GM18499 (cell line): ENCODE measurements around the gene NAXE.
"Not testable (repeated sequence)": the region's sequence is repeated elsewhere in the genome, so short reads cannot be mapped to it uniquely, and the experiment has no call there.

Experiments used
- ATAC-seq: cut with Tn5 transposase; IDR thresholded peaks from one replicate; pipeline ENCODE4 v1.9.1; 2021; ENCODE audit warnings: moderate number of reproducible peaks; ENCODE audit not compliant: insufficient read depth, unreplicated experiment

The NAXE gene

DNA sequence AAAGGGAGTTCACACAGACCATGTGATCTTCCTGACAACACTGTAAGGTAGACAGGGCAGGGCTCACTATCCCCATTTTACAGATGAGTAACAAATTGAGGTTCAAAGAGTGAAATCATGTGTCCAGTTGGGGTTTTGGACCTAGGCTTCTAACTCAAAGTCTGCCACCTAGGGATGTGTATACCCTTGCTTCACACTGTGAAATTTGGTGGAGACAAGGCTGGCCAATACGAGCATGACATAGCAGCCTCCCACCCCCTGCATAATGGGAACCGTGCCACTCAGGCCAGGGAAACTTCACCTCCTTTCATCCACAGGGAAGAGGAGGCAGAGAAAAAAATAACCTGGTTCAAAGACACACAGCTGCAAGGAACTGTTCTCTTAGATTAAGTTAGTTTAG, 26.1 kb upstream of the NAXE start:
- no peak for ATAC-seq

DNA sequence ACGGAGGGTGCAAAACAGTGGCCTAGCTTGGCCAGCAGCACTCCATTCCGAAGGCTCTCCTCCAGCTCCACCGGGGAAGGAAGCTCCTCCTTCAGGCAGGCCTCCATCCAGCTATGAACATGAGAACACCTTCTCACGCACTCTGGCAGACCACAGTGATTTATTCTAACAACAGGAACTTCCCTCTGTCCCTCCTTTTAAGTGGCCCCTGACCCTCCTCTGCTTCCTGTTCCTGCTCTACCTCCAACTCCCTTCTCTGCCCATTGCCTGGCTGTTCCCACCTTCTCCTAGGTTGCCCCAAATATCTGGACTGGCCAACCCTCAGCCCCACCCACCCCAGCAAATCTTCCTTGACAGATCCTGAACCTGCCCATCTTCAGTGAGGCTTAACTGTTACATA, 25.1 kb upstream of the NAXE start:
- no peak for ATAC-seq

DNA sequence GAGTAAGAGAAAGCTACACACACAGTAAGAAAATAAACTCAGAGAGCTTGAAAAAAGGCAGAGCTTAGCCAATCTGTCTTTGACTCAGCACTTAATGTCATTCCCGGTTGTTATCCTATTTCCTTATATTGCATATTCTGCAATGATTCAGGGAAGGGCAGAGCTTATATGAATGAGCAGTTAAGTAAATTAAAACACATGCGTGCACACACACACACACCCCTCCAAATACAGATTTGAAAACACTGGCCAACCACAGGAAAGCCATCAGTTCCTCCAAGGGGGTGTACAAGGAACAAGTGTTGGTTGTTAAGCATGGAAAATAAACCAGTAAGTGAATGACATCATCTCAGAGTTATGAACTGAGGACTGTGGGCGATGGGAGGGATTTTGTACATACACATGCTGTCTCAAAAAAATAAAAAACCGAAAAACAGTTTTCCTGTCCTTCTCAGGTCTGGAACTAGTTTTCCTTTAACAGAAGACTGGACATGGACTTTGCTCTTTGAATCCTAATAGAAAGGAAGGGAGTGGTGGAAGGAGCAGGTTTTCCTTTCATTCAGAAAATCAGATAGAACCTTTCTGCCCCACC, 20.2 kb upstream of the NAXE start:
- ATAC-seq, result no peak

DNA sequence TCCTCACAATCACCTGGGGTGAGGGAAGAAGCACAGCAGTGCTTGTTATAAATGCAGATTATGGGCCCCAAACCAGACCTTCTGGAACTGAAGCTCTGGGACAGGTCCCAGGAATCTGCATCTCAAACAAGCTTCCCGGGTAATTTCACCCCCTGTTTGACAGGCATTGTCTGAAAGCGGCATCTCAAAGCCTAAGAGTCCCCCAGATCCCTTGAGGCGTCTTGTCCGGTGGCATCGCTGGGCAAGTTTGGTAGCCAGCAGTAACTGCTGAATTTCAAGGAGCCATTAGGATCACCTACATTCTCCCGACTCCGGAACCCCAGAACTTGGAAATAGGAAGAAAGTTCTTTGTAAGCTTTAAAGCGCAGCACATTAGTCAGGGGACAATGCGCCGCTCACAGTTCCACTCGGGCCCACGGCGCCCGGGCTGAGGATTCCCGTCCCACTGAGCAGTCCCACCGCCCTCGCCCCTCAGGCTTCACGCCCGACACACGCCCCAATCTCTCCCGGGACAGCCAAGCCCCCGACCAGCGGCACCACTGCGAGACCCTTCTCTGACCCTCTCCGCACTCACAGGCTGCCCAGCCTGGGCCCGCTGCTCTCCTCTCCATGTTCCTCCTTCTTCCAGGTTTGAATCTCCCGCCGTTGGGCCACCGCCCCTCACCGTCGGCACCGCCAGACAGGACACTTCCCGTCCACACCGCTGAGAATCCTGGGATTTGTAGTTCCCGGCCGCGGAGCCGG, 19.5 kb upstream of the NAXE start, which contains the start of gene IQGAP3:
Gene IQGAP3, minus strand, starts transcription at position 647 of the 744 bp plus-strand sequence. Its CDS starts 36 bp downstream, at position 611.
- no peak for ATAC-seq

DNA sequence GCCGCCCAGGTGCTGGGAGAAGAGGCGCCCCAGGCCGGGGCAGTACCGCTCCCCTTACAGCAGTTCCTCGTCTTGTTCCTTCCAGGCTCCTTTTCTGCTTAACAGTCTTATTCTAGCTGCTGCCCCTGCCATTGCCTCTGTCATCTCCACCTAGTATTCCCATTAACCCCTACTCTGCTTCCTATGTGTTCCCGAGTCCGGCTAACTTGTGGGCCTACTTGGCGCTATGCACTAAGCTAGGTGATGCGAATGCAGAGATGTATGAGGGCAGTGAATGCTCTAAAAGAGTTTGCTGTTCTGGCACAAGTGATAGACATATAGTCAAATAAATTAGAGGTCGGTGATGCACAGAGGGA, 18.9 kb upstream of the NAXE start:
- ATAC-seq, result no peak

DNA sequence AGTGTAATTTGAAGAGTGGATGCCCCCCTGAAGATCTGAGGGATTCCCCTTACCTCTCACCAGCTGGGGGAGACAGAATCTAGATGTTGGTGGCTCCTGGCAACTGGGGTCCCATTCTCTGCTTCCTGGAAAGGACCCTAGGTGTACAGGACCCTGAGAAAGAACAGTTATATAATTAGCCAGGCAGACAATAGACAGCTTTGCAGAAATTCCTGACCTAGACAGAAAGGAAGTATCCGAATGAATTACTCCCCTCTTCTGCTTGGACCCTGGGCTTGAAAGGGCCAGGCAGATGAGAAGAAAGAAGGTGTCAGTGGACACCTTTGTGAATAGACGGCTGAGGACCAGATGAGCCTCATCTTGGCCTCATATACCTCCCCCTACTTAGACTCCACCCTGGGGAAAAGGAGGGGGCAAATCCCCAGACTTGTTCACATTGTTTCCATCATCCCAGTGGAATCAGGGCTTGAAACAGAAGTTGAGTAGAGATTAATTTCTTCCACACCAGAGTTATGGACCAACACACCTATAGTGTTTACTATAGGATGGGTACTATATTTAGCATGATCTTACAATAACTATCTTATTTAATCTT, 17.4 kb upstream of the NAXE start:
- ATAC-seq, result no peak

DNA sequence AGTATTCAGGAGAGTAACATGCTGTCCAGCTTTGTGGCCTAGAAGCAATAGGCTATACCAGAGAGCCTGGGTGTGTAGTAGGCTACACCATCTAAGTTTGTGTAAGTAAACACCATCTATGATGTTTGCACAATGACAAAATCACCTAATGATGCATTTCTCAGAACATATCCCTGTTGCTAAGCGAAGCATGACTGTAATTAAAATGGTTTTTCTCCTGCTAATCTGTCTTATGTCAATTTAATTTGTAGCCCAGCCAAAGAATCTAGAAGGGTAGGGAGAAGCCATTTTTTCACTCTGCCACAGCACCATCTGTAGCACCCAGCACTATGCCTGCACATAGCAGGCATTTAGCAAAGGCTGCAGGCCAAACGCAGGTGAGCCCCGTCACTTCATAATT, 14.0 kb upstream of the NAXE start:
- ATAC-seq, result no peak

DNA sequence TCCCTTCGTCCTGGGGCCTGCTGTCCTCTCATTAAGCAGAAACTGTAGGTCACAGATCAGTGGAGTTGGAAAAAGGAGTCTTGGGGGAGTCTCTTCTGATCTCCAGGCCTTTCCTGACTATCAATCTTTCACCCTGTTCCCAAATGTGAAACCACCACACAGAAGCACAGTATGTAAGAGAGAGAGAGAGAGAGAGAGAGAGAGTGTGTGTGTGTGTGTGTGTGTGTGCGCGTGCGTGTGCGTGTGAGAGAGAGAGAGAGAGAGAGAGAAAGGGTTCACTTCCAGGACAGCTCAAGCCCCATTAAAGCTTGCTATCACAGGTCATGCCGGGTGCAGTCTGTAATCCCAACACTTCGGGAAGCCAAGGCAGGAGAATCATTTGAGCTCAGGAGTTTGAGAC, 13.5 kb upstream of the NAXE start:
- ATAC-seq, result no peak

DNA sequence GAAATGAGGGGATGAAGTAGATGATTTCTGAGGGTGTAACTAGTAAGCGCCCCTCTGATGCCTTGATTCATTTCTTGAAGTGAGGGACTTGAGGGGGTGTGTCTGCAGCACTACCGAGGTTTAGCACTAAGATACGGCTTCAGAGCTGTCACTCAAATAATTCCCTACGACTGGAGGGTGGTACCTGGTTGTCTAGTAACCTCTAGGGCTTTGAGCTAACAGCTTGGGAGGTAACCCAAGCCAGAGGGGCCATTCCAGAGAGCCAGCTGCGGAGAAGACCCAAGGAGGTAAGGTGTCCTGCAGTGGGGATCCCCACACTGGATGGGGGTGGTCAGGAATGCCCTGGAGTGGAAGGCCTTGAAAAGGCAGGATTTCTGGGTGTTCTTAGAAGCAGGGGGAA, 12.1 kb upstream of the NAXE start, which contains the start of gene TTC24:
Gene TTC24, plus strand, starts transcription at position 252 of the 400 bp plus-strand sequence. CDS start 1,642 bp downstream, outside the sequence.
- no peak for ATAC-seq

DNA sequence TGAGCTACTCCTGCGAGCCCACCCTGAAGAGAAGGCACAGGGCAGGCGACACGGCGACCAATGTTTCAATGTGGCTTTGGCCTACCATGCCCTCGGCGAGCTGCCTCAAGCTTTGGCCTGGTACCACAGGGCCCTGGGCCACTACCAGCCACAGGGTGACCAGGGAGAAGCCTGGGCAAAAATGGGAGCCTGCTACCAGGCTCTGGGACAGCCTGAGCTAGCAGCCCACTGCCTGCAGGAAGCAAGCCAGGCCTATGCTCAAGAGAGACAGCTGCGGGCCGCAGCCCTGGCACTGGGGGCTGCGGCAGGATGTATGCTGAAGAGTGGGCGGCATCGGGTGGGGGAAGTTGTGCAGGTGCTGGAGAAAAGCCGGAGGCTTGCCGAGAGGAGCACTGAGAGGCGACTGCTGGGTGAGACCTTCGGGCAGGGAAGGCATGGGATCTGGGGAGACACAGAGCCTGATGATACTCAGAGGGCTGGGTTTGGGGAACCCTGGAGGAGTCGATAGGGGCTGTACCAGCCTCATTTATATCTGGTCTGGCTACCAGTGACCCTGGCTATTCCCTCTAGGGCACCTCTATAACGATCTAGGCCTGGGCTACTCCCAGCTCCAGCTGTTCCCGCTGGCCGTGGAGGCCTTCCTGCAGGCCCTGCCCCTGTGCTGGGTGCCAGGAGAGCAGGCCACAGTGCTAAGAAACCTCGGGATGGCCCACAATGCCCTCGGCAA, 9.8 kb upstream of the NAXE start:
- no peak for ATAC-seq

DNA sequence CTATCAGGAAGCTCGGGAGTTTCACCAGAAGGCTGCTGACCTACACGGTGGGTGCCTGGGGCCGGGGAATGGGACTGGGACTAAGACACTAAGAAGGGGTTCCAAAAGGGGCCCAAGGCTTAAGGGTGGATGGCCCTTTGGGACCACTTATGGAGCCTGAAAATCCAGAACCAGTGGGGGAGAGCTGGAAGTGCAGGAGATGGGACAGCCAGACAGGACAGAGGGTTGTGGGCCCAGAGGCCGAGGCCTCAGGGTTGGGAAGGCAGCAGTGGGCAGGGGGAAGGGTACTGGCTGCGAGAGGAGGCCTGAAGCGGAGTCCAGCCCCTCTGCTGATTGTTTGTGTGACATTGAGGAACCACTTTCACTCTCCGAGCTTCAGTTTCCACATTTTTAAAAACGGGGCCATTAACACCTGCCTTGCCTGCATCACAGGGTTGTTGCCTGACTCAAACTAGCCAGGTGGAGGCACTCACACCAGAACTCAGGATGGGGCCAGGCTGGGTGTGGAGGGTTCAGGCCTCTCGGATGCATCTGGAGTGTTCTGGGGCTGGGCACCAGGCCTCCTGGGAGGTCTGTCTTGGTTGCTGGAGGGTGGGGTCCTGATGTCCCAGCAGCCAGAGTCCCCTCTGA, 9.1 kb upstream of the NAXE start:
- ATAC-seq, result no peak

DNA sequence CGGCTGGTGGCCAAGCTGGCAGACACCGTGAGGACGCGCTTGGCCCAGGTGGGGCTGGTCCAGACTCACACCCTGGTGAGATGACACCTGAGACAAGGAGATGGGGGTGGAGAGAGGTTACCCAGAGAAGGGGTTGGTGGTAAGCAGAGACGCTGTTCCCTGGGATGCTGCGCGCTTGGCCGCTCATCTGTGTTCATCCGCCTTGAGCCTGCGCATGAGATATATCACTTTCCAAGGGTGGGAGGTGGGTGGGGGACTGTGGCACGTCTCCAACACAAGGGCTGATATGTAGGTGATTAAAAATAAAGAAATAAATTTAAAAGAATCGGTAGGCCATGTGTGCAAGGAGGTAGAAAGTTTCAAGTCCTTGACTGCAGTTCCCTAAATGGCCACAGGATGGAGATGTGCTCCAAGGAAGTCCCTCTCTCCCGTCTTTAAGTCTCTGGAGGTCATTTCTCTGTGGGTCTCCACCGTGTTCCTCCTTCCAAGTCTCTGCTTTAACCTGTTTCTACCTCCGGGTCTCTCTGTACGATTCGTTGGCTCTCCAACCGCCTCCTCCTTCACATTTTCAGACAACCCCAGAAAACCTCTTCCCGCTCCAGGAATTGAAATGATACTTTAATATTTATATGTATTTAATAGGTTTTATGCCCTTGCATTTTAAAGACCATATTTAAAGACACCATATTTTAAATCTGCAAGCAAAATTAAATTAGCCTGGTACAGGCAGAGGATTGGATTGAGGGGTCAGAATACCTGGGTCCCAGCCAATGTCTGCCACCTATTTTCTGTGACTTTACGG, 7.6 kb upstream of the NAXE start:
- no peak for ATAC-seq

DNA sequence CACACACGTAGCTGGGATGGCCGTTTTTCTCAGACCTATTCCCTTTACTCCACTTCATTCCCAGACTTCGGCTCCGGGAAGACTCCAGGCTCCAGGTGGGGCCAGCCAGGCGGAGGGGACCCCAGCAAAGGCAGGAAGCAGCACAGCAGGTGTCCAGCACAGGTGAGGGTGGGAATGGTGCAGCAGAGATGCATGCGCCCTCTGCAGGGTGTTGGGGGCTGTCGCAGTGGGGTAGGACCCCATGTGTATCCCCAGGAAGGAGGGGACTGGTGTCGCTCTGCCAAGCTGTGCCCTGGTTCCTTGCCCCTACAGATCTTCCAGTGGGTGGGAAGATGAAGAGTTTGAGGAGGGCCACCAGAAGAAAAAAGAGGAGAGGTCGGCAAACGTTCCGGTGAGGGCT, 6.8 kb upstream of the NAXE start:
- no peak for ATAC-seq

DNA sequence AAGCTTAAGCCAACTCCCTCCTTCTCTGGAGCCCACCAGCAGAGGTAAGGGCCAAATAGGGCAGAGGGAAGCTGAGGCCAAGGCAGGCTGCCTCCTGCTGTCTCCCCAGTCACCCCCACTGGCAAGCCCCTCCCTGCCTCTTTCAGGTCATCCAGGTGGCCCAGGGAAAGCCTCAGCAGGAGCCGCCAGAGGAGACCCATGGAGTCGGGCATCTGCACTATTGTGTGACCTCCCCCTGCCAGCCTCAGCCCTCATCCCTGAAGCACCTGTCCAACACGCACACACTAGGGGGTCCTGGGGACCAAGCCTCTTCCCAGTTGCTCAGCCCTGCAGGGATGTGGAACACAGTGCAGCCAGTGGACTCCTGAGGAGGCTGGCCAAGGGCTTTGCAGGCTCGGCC, 5.3 kb upstream of the NAXE start:
- ATAC-seq, result no peak

DNA sequence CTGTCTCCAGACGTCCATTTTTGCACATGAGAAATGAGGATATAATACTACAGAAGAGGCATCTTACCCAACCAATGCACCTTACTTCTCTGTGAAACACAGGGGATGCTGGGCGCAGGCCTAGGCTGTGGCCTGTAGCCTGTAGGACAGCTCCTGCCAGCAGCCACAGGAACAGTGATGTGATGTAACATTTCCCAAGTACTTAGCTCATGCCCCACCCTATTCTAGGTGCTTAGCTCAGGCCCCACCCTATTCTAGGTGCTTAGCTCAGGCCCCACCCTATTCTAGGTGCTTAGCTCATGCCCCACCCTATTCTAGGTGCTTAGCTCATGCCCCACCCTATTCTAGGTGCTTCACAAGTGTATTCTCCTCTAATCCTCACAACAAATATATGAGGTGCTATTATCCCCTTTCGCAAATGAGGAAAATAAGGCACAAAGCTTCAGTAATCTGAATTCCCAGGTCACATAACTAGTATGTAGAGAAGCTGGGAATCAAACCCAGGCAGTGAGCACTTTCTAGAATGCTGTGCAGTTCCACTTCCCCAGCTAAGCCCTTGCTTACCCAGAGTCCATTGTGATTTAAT, 4.6 kb upstream of the NAXE start:
- ATAC-seq, result no peak

DNA sequence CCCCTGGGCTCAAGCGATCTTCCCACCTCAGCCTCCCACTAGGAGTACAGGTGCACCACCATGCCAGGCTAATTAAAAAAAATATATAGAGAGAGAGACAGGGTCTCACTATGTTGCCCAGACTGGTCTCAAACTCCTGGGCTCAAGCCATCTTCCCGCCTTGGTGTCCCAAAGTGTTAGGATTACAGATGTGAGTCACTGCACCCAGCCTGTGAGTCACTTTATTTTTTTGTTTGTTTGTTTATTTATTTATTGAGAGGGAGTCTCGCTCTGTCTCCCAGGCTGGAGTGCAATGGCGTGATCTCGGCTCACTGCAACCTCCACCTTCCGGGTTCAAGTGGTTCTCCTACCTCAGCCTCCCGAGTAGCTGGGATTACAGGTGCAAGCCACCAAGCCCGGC, 3.6 kb upstream of the NAXE start:
- ATAC-seq, result not testable (repeated sequence)

DNA sequence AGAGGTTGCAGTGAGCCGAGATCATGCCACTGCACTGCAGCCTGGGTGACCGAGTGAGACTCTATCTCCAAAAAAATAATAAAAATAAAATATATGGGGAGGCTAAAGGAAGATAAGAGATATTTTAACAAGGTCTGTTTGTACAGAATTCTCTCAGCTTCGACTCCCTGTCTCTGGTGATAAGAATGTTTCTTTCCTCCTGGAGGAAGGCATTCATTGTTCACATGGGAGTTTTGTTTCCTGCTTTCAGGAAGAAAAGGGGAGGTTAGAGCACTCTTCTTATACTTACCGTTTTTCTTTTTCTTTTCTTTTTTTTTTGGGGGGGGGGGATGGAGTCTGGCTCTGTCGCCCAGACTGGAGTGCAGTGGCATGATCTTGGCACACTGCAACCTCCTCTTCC, 2.0 kb upstream of the NAXE start:
- no peak for ATAC-seq

DNA sequence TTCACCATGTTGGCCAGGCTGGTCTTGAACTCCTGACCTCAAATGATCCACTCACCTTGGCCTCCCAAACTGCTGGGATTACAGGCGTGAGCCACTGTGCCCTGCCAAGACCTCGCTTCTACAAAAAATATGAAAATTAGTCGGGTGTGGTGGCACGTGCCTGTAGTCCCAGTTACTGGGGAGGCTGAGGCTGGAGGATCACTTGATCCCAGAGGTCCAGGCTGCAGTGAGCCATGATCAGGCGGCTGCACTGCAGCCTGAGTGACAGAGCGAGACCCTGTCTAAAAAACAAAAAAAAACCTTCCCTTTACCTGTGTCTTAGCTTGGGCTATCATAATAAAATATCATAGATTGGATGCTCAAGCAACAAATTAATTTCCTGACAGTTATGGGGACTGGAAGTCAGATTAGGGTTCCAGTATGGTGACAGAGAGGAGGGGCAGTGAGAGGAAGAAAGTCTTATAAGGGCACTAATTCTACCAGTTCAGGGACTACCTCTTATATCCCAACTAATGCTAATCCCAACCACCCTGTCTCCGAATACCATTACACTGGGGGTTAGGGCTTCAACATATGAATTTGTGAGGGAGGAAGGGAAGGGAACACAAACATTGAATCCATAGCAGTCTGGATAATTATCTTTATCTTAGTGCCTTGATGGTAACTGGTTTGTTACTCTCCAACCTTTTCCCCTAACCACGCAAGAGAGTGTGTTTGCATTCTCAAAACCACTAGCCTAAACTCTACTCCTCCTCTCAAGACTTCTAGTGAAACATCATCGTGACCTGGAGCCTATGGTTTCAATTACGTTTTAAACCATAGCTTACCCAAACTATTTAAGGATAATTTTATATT, 1.0 kb upstream of the NAXE start:
- ATAC-seq, result no peak

DNA sequence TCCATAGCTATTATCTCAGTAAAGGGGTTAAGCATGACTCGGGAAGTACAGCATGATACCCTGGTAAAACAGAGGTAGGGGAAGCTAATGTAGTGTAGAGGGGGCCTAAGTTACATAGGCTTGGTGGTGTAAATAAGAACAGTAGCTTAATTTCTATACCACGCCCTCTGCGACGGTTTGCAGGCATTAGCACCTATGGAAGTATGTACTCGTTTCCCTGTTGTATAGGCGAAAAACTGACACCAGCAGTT, 470 bp upstream of the NAXE start:
- no peak for ATAC-seq
